Osteoblast (primary cell): ENCODE measurements around the gene HIRIP3. TPM values are rescaled to one million over a fixed set of nuclear protein-coding genes. Genes with fewer than 3 reads are reported as not detected.
A peak's percentile ranks its signal among the peaks of the same experiment; 100 is the strongest.

Experiments
- DNase-seq: peaks from one replicate; pipeline ENCODE4 v3.0.0; 2011; ENCODE audit warnings: low spot score, mixed read lengths; ENCODE audit not compliant: insufficient read length; ENCODE audit errors: missing footprints
- H2AFZ ChIP-seq: 2 replicates; pipeline ENCODE4 v1.6.0; 2011; ENCODE audit warnings: mild to moderate bottlenecking, low read length
- H3K27ac ChIP-seq: 2 replicates; pipeline ENCODE4 v1.5.1; 2011; ENCODE audit warnings: mild to moderate bottlenecking, low read depth, low read length, moderate library complexity
- H3K27me3 ChIP-seq: 2 replicates; pipeline ENCODE4 v1.6.0; 2012; ENCODE audit warnings: mild to moderate bottlenecking, control low read depth, inconsistent platforms, low read length, moderate library complexity; ENCODE audit not compliant: insufficient read depth
- H3K36me3 ChIP-seq: 2 replicates; pipeline ENCODE4 v1.5.1; 2011; ENCODE audit warnings: mild to moderate bottlenecking, low read length, control low read depth, moderate library complexity; ENCODE audit not compliant: insufficient read depth
- H3K4me1 ChIP-seq: 2 replicates; pipeline ENCODE4 v1.5.1; 2011; ENCODE audit warnings: mild to moderate bottlenecking, low read length, control low read depth, moderate library complexity; ENCODE audit not compliant: insufficient read depth
- H3K4me2 ChIP-seq: 2 replicates; pipeline ENCODE4 v1.6.0; 2011; ENCODE audit warnings: mild to moderate bottlenecking, low read length; ENCODE audit not compliant: insufficient read depth
- H3K4me3 ChIP-seq: fragments of 200-600 bp; sonication (generic); 3 replicates; pipeline ENCODE4 v1.5.1; 2012; ENCODE audit warnings: mild to moderate bottlenecking, low read length, inconsistent platforms; ENCODE audit not compliant: insufficient read depth
- H3K79me2 ChIP-seq: 2 replicates; pipeline ENCODE4 v1.6.0; 2012; ENCODE audit warnings: mild to moderate bottlenecking, low read length, control low read depth, inconsistent platforms; ENCODE audit not compliant: insufficient read depth
- H3K9me3 ChIP-seq: 2 replicates; pipeline ENCODE4 v1.5.1; 2011; ENCODE audit warnings: low read depth, low read length, control low read depth
- H4K20me1 ChIP-seq: 2 replicates; pipeline ENCODE4 v1.6.0; 2012; ENCODE audit warnings: mild to moderate bottlenecking, low read length, control low read depth; ENCODE audit not compliant: insufficient read depth
- CTCF ChIP-seq: IDR thresholded peaks from 2 replicates; pipeline ENCODE4 v1.5.1; 2011; ENCODE audit warnings: mild to moderate bottlenecking, low read depth, low read length, moderate library complexity; ENCODE audit errors: extremely low read depth
- total RNA-seq: library from RNA; depleted of rRNA; stranded (reverse); fragments of >200 nt; gene quantifications from 2 replicates; pipeline ENCODE4 v1.2.3, GENCODE V29; 2012

Gene HIRIP3
- total RNA-seq, 1 donor: 5.8 TPM

GRCh38 chr16:29990034-29990433 is 5.4 kb downstream of the HIRIP3 start:
- Histone ChIP-seq H3K4me2 (no peak overlapping the region), H3K9me3 (no peaks in the 10 kb centered on the region), H3K4me3 (no peak overlapping the region), H4K20me1 (peaks cover 5% of the 10 kb centered on the region), H3K79me2 (no peaks in the 10 kb centered on the region), H3K27ac (no peak overlapping the region), H3K36me3 (peaks cover 75% of the 10 kb centered on the region), H2AFZ (no peak overlapping the region), H3K4me1 (peaks cover 8% of the 10 kb centered on the region), H3K27me3 (no peaks in the 10 kb centered on the region)
- no peak for DNase-seq
- TF ChIP-seq CTCF: no peak

- peaks cover 5% of the 10 kb centered on the region for H4K20me1 ChIP-seq
Measured at GRCh38 chr16:29989111-29989858, 6.1 kb downstream of the HIRIP3 start.

DNA sequence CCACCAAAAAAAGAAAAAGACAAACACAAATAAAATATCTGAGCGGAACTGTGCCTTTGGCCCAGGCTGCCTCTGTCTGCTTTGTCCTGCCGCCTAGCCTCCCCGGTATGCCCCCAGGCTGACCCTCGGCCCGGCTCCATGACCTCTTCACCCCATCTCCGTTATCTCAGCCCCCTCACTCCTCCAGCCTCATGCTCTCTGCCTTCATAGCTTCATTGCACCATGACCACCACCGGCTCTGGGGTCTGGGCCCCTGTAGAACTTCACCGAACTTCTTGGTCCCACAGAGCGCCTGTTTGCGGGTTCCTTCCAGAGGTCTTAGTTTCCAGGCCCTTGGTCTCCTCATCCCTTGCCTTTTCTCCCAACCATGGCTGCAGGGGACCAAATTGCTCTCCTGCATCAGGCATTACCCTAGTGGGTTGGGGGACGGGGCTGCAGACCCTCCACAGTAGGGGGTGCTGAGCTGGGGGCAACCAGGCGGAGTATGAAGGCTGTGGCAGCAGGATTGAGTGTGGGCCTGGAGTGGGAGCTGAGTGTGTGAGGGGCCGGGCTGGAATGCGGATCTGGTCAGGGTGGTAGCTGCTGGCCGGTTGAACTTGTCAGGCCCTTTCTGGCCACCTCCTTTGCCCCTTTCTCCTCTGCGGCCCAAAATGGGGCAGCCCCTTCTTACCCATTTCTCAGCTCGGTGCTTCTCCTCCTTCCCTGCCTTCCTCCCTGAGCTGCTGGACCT is 6.9 kb downstream of the HIRIP3 start:
- TF ChIP-seq CTCF: no peak
- no peaks in the 10 kb centered on the region for H3K27me3 ChIP-seq
- peaks cover 7% of the 10 kb centered on the region for H4K20me1 ChIP-seq
- H3K79me2 ChIP-seq: peaks cover 2% of the 10 kb centered on the region
- H3K9me3 ChIP-seq: no peaks in the 10 kb centered on the region
- H3K4me1 ChIP-seq: no peaks in the 10 kb centered on the region
- no peak overlapping the region for H3K4me3 ChIP-seq
- peaks cover 86% of the 10 kb centered on the region for H3K36me3 ChIP-seq
- H3K4me2 ChIP-seq: no peak overlapping the region
- no peak overlapping the region for H2AFZ ChIP-seq
- H3K27ac ChIP-seq: no peak overlapping the region
- peak; percentile 54 for DNase-seq

More at GRCh38 chr16:29989111-29989858, 6.1 kb downstream of the HIRIP3 start:
- H3K9me3 ChIP-seq: no peaks in the 10 kb centered on the region
- peaks cover under 1% of the 10 kb centered on the region for H3K4me1 ChIP-seq
- H3K79me2 ChIP-seq: peaks cover 1% of the 10 kb centered on the region
- no peak overlapping the region for H3K4me3 ChIP-seq
- H3K4me2 ChIP-seq: no peak overlapping the region
- no peak for TF ChIP-seq CTCF
- peaks cover 82% of the 10 kb centered on the region for H3K36me3 ChIP-seq
- peak; percentile 55 for DNase-seq
- no peak overlapping the region for H2AFZ ChIP-seq
- no peak overlapping the region for H3K27ac ChIP-seq
- H3K27me3 ChIP-seq: no peaks in the 10 kb centered on the region
